CD14-positive monocyte (primary cell): ENCODE results near the gene PXDN. TPM values are rescaled to one million over a fixed set of nuclear protein-coding genes. Genes with fewer than 3 reads are reported as not detected.

Experiments
- DNase-seq, 3 donors: peaks; one replicate each; pipeline ENCODE4 v3.0.0-alpha.2; 2011 to 2022
- H2AFZ ChIP-seq: 2 replicates; pipeline ENCODE4 v1.6.0; 2012; ENCODE audit warnings: mild to moderate bottlenecking, low read depth, low read length, inconsistent platforms; ENCODE audit not compliant: insufficient read depth, poor library complexity, severe bottlenecking
- H3K27ac ChIP-seq, 2 donors: 1 replicate in 1 of 2; 2 replicates in 1 of 2; pipeline ENCODE4 v1.5.1; 2012 to 2013; ENCODE audit warnings: low read length in 2 of 2, control low read depth in 1 of 2, inconsistent platforms in 1 of 2, low read depth in 1 of 2, mild to moderate bottlenecking in 1 of 2
- H3K27me3 ChIP-seq, 2 donors: one replicate each; pipeline versions ENCODE4 v1.6.0 to v1.6.1; 2011 to 2013; ENCODE audit warnings: low read length in 2 of 2; ENCODE audit not compliant: control insufficient read depth in 2 of 2, insufficient read depth in 2 of 2
- H3K36me3 ChIP-seq, 2 donors: replicated peaks in 1 of 2; 1 replicate in 1 of 2; 2 replicates in 1 of 2; pipeline versions ENCODE4 v1.5.1 to v1.6.1; 2012 to 2013; ENCODE audit warnings: low read length in 2 of 2, control low read depth in 1 of 2, inconsistent platforms in 1 of 2, mild to moderate bottlenecking in 1 of 2; ENCODE audit not compliant: insufficient read depth in 2 of 2, control insufficient read depth in 1 of 2
- H3K4me1 ChIP-seq, 2 donors: 1 replicate in 1 of 2; 2 replicates in 1 of 2; pipeline versions ENCODE4 v1.5.1 to v1.6.1; 2012 to 2013; ENCODE audit warnings: low read length in 2 of 2, control low read depth in 1 of 2, inconsistent platforms in 1 of 2, mild to moderate bottlenecking in 1 of 2, moderate library complexity in 1 of 2; ENCODE audit not compliant: insufficient read depth in 2 of 2, control insufficient read depth in 1 of 2
- H3K4me2 ChIP-seq: replicated peaks from 2 replicates; pipeline ENCODE3; 2012; ENCODE audit warnings: low read length, moderate library complexity, mild to moderate bottlenecking; ENCODE audit not compliant: poor library complexity, severe bottlenecking; ENCODE audit errors: extremely low read depth
- H3K4me3 ChIP-seq, 3 experiments: fragments of 200-600 bp in 1 of 3; sonication (generic) in 1 of 3; replicated peaks in 1 of 3; 1 replicate in 2 of 3; 2 replicates in 1 of 3; pipeline ENCODE4 v1.5.1; 2011 to 2013; ENCODE audit warnings: low read length in 3 of 3, mild to moderate bottlenecking in 3 of 3, control low read depth in 2 of 3, low read depth in 2 of 3, inconsistent platforms in 1 of 3, moderate library complexity in 1 of 3
- H3K79me2 ChIP-seq: 2 replicates; pipeline ENCODE4 v1.6.0; 2012; ENCODE audit warnings: mild to moderate bottlenecking, control low read depth, inconsistent platforms, low read length, moderate library complexity; ENCODE audit not compliant: insufficient read depth
- H3K9ac ChIP-seq: 2 replicates; pipeline ENCODE4 v1.6.0; 2017; ENCODE audit warnings: low read length, mild to moderate bottlenecking; ENCODE audit not compliant: insufficient read depth, poor library complexity, severe bottlenecking
- H3K9me3 ChIP-seq, 2 donors: replicated peaks in 1 of 2; 1 replicate in 1 of 2; 2 replicates in 1 of 2; pipeline versions ENCODE4 v1.5.1 to v1.6.1; 2012 to 2013; ENCODE audit warnings: low read length in 2 of 2, control low read depth in 1 of 2; ENCODE audit not compliant: control insufficient read depth in 1 of 2, insufficient read depth in 1 of 2
- H4K20me1 ChIP-seq: 2 replicates; pipeline ENCODE4 v1.6.0; 2012; ENCODE audit warnings: mild to moderate bottlenecking, low read length, control low read depth, moderate library complexity; ENCODE audit not compliant: insufficient read depth
- H3K27ac Mint-ChIP-seq, 7 donors: one replicate each; pipeline ENCODE4 v1.8.0; 2020; ENCODE audit warnings: mild to moderate bottlenecking in 7 of 7, mixed read lengths in 7 of 7, moderate library complexity in 6 of 7, inconsistent platforms in 2 of 7
- H3K27me3 Mint-ChIP-seq, 3 donors: one replicate each; pipeline ENCODE4 v1.8.0; 2021 to 2022; ENCODE audit warnings: low read depth in 3 of 3, mild to moderate bottlenecking in 3 of 3, mixed read lengths in 3 of 3, moderate library complexity in 3 of 3, inconsistent platforms in 1 of 3
- H3K36me3 Mint-ChIP-seq, 2 donors: one replicate each; pipeline ENCODE4 v1.8.0; 2020; ENCODE audit warnings: mixed read lengths in 2 of 2, inconsistent platforms in 1 of 2, mild to moderate bottlenecking in 1 of 2
- H3K4me1 Mint-ChIP-seq: one replicate; pipeline ENCODE4 v1.8.0; 2020; ENCODE audit warnings: mild to moderate bottlenecking, mixed read lengths
- H3K4me3 Mint-ChIP-seq, 2 donors: one replicate each; pipeline ENCODE4 v1.8.0; 2020; ENCODE audit warnings: mild to moderate bottlenecking in 2 of 2, mixed read lengths in 2 of 2, moderate library complexity in 1 of 2
- H3K9me3 Mint-ChIP-seq, 7 donors: one replicate each; pipeline ENCODE4 v1.8.0; 2020 to 2022; ENCODE audit warnings: mixed read lengths in 7 of 7, mild to moderate bottlenecking in 6 of 7, moderate library complexity in 6 of 7, inconsistent platforms in 2 of 7
- CTCF ChIP-seq: fragments of 200-600 bp; IDR thresholded peaks from one replicate; pipeline ENCODE4 v1.8.0; 2022; ENCODE audit warnings: antibody characterized with exemption, mild to moderate bottlenecking
- WGBS: methylation state at CpG from one replicate; pipeline ENCODE4 v1.1.5; 2013; ENCODE audit warnings: missing lambda C conversion rate; ENCODE audit not compliant: insufficient coverage; 5-methylcytosine and 5-hydroxymethylcytosine counted together
- intact Hi-C, 2 donors: fragments of 100-400 bp; cut with micrococcal nuclease; formaldehyde crosslinking; loops; one replicate each; pipeline versions ENCODE4 v1.15.0 to v1.15.1; 2023
- polyA plus RNA-seq, 3 donors: library from polyadenylated mRNA; depleted of rRNA in 1 of 3; unstranded in 2 of 3; stranded (reverse) in 1 of 3; fragments of 300-500 nt in 2 of 3; fragments of >200 nt in 1 of 3; fragmentation: Illumina TruSeq in 2 of 3; gene quantifications; 1 replicate in 2 of 3; 2 replicates in 1 of 3; pipeline ENCODE4 v1.2.3, GENCODE V29; 2012 to 2021

Gene PXDN
- polyA plus RNA-seq, 3 donors = not detected

GRCh38 chr2:1774929-1775328 is 30.6 kb upstream of the PXDN start:
- no CpG with 5 or more reads among the region's 3 CpGs for WGBS
- Histone ChIP-seq H3K79me2 (no peaks in the 10 kb centered on the region), H3K9me3 (no peaks in the 10 kb centered on the region), H4K20me1 (no peaks in the 10 kb centered on the region), H3K9ac (no peak overlapping the region), H2AFZ (no peak overlapping the region), H3K4me3 (no peak overlapping the region), H3K27me3 (no peaks in the 10 kb centered on the region), H3K36me3 (no peaks in the 10 kb centered on the region), H3K4me1 (no peaks in the 10 kb centered on the region), H3K27ac (no peak overlapping the region), H3K4me2 (no peak overlapping the region)
- no peaks in the 10 kb centered on the region for H3K9me3 Mint-ChIP-seq
- H3K4me1 Mint-ChIP-seq = no peaks in the 10 kb centered on the region
- H3K36me3 Mint-ChIP-seq = no peaks in the 10 kb centered on the region
- peaks cover 2 to 12% (median 4%) of the 10 kb centered on the region in 3 donors for H3K27me3 Mint-ChIP-seq
- no peak overlapping the region for H3K4me3 Mint-ChIP-seq
- intact Hi-C loops = no loop called here
- no peak for TF ChIP-seq CTCF
- H3K27ac Mint-ChIP-seq = no peak overlapping the region
- DNase-seq = no peak

- Histone ChIP-seq H2AFZ (no peak overlapping the region), H3K4me3 (no peak overlapping the region), H3K4me2 (no peak overlapping the region), H3K4me1 (no peaks in the 10 kb centered on the region), H3K79me2 (no peaks in the 10 kb centered on the region), H3K9ac (no peak overlapping the region), H3K9me3 (no peaks in the 10 kb centered on the region), H3K27me3 (no peaks in the 10 kb centered on the region), H3K36me3 (no peaks in the 10 kb centered on the region), H3K27ac (no peak overlapping the region), H4K20me1 (no peaks in the 10 kb centered on the region)
- no peaks in the 10 kb centered on the region for H3K36me3 Mint-ChIP-seq
- no peak for DNase-seq
- no peak for TF ChIP-seq CTCF
- no peaks in the 10 kb centered on the region for H3K4me1 Mint-ChIP-seq
- H3K27me3 Mint-ChIP-seq = peaks cover 2 to 10% (median 4%) of the 10 kb centered on the region in 3 donors
- 91% methylated on average over 7 of the region's 7 CpGs for WGBS
- no peaks in the 10 kb centered on the region for H3K9me3 Mint-ChIP-seq
- H3K27ac Mint-ChIP-seq = no peak overlapping the region
- H3K4me3 Mint-ChIP-seq = no peak overlapping the region
- intact Hi-C loops = no loop called here
Measured at GRCh38 chr2:1773883-1774282, 29.6 kb upstream of the PXDN start.
